ENCODE results near the gene WNK1.

The WNK1 gene

GRCh38 chr12:944211-944610 lies 191.8 kb downstream of the WNK1 start:
- no peaks in the 10 kb centered on the region for H3K27me3 ChIP-seq (ENCODE audit: control insufficient read depth in 2 of 2, insufficient read depth in 2 of 2, low read length in 2 of 2)
- no peaks in the 10 kb centered on the region for H3K9me3 ChIP-seq (ENCODE audit: control insufficient read depth in 2 of 2, low read length in 2 of 2)
- peaks cover 0 to 12% of the 10 kb centered on the region in 2 donors for H3K36me3 ChIP-seq (ENCODE audit: control insufficient read depth in 2 of 2, insufficient read depth in 2 of 2, low read length in 2 of 2)
- H3K9ac ChIP-seq (ENCODE audit: low read depth in 1 of 2, low read length in 2 of 2) = no peak overlapping the region
- H3K4me1 ChIP-seq (ENCODE audit: control insufficient read depth in 2 of 2, insufficient read depth in 2 of 2, low read length in 2 of 2) = peaks cover 0 to 3% of the 10 kb centered on the region in 2 donors
- H3K4me3 ChIP-seq (ENCODE audit: low read length in 2 of 2) = no peak overlapping the region
- H3K27ac ChIP-seq (ENCODE audit: low read depth in 2 of 2, low read length in 2 of 2) = no peak overlapping the region

GRCh38 chr12:946212-946611 lies 193.8 kb downstream of the WNK1 start:
- Histone ChIP-seq H3K27me3 (ENCODE audit: control insufficient read depth in 2 of 2, insufficient read depth in 2 of 2, low read length in 2 of 2) (no peaks in the 10 kb centered on the region), H3K4me1 (ENCODE audit: control insufficient read depth in 2 of 2, insufficient read depth in 2 of 2, low read length in 2 of 2) (peaks cover 2 to 3% of the 10 kb centered on the region in 2 donors), H3K36me3 (ENCODE audit: control insufficient read depth in 2 of 2, insufficient read depth in 2 of 2, low read length in 2 of 2) (peaks cover 0 to 7% of the 10 kb centered on the region in 2 donors), H3K4me3 (ENCODE audit: low read length in 2 of 2) (no peak overlapping the region), H3K9ac (ENCODE audit: low read depth in 1 of 2, low read length in 2 of 2) (no peak overlapping the region), H3K27ac (ENCODE audit: low read depth in 2 of 2, low read length in 2 of 2) (no peak overlapping the region), H3K9me3 (ENCODE audit: control insufficient read depth in 2 of 2, low read length in 2 of 2) (no peaks in the 10 kb centered on the region)

GRCh38 chr12:946631-947030 lies 194.3 kb downstream of the WNK1 start:
- Histone ChIP-seq H3K27me3 (ENCODE audit: control insufficient read depth in 2 of 2, insufficient read depth in 2 of 2, low read length in 2 of 2) (no peaks in the 10 kb centered on the region), H3K27ac (ENCODE audit: low read depth in 2 of 2, low read length in 2 of 2) (no peak overlapping the region), H3K9ac (ENCODE audit: low read depth in 1 of 2, low read length in 2 of 2) (no peak overlapping the region), H3K9me3 (ENCODE audit: control insufficient read depth in 2 of 2, low read length in 2 of 2) (no peaks in the 10 kb centered on the region), H3K4me1 (ENCODE audit: control insufficient read depth in 2 of 2, insufficient read depth in 2 of 2, low read length in 2 of 2) (peaks cover 3 to 7% of the 10 kb centered on the region in 2 donors), H3K4me3 (ENCODE audit: low read length in 2 of 2) (no peak overlapping the region), H3K36me3 (ENCODE audit: control insufficient read depth in 2 of 2, insufficient read depth in 2 of 2, low read length in 2 of 2) (peaks cover 0 to 7% of the 10 kb centered on the region in 2 donors)

GRCh38 chr12:948238-948637 lies 195.9 kb downstream of the WNK1 start:
- Histone ChIP-seq H3K4me1 (ENCODE audit: control insufficient read depth in 2 of 2, insufficient read depth in 2 of 2, low read length in 2 of 2) (peaks cover 3 to 7% of the 10 kb centered on the region in 2 donors), H3K27ac (ENCODE audit: low read depth in 2 of 2, low read length in 2 of 2) (peak overlapping the region; percentile 93 to 96), H3K36me3 (ENCODE audit: control insufficient read depth in 2 of 2, insufficient read depth in 2 of 2, low read length in 2 of 2) (peaks cover 0 to 4% of the 10 kb centered on the region in 2 donors), H3K4me3 (ENCODE audit: low read length in 2 of 2) (peak overlapping the region; percentile 91 to 93), H3K27me3 (ENCODE audit: control insufficient read depth in 2 of 2, insufficient read depth in 2 of 2, low read length in 2 of 2) (no peaks in the 10 kb centered on the region), H3K9me3 (ENCODE audit: control insufficient read depth in 2 of 2, low read length in 2 of 2) (no peaks in the 10 kb centered on the region), H3K9ac (ENCODE audit: low read depth in 1 of 2, low read length in 2 of 2) (no peak overlapping the region)

GRCh38 chr12:949453-950191 lies 197.2 kb downstream of the WNK1 start, which contains the start of gene RAD52:
Gene RAD52 (minus strand): TSS chr12:949694. CDS start chr12:933058, 16,636 bp downstream.
- Histone ChIP-seq H3K27me3 (ENCODE audit: control insufficient read depth in 2 of 2, insufficient read depth in 2 of 2, low read length in 2 of 2) (no peaks in the 10 kb centered on the region), H3K36me3 (ENCODE audit: control insufficient read depth in 2 of 2, insufficient read depth in 2 of 2, low read length in 2 of 2) (no peaks in the 10 kb centered on the region), H3K4me1 (ENCODE audit: control insufficient read depth in 2 of 2, insufficient read depth in 2 of 2, low read length in 2 of 2) (peaks cover 3 to 10% of the 10 kb centered on the region in 2 donors), H3K9me3 (ENCODE audit: control insufficient read depth in 2 of 2, low read length in 2 of 2) (no peaks in the 10 kb centered on the region), H3K9ac (ENCODE audit: low read depth in 1 of 2, low read length in 2 of 2) (peak within 1 kb of the TSS; percentile 88 to 96), H3K4me3 (ENCODE audit: low read length in 2 of 2) (peak within 1 kb of the TSS; percentile 91 to 93), H3K27ac (ENCODE audit: low read depth in 2 of 2, low read length in 2 of 2) (peak within 1 kb of the TSS; percentile 93 to 96)

- Histone ChIP-seq H3K36me3 (ENCODE audit: control insufficient read depth in 2 of 2, insufficient read depth in 2 of 2, low read length in 2 of 2) (no peaks in the 10 kb centered on the region), H3K27me3 (ENCODE audit: control insufficient read depth in 2 of 2, insufficient read depth in 2 of 2, low read length in 2 of 2) (no peaks in the 10 kb centered on the region), H3K27ac (ENCODE audit: low read depth in 2 of 2, low read length in 2 of 2) (peak overlapping the region in 1 of 2 donors; percentile 13), H3K4me1 (ENCODE audit: control insufficient read depth in 2 of 2, insufficient read depth in 2 of 2, low read length in 2 of 2) (peaks cover 3 to 10% of the 10 kb centered on the region in 2 donors), H3K4me3 (ENCODE audit: low read length in 2 of 2) (no peak overlapping the region), H3K9me3 (ENCODE audit: control insufficient read depth in 2 of 2, low read length in 2 of 2) (no peaks in the 10 kb centered on the region), H3K9ac (ENCODE audit: low read depth in 1 of 2, low read length in 2 of 2) (no peak overlapping the region)
Observed at GRCh38 chr12:951176-951575, 198.8 kb downstream of the WNK1 start.

- H3K27ac ChIP-seq (ENCODE audit: low read depth in 2 of 2, low read length in 2 of 2) = no peak overlapping the region
- peaks cover 3 to 7% of the 10 kb centered on the region in 2 donors for H3K4me1 ChIP-seq (ENCODE audit: control insufficient read depth in 2 of 2, insufficient read depth in 2 of 2, low read length in 2 of 2)
- H3K36me3 ChIP-seq (ENCODE audit: control insufficient read depth in 2 of 2, insufficient read depth in 2 of 2, low read length in 2 of 2) = no peaks in the 10 kb centered on the region
- no peaks in the 10 kb centered on the region for H3K27me3 ChIP-seq (ENCODE audit: control insufficient read depth in 2 of 2, insufficient read depth in 2 of 2, low read length in 2 of 2)
- no peaks in the 10 kb centered on the region for H3K9me3 ChIP-seq (ENCODE audit: control insufficient read depth in 2 of 2, low read length in 2 of 2)
- no peak overlapping the region for H3K4me3 ChIP-seq (ENCODE audit: low read length in 2 of 2)
- H3K9ac ChIP-seq (ENCODE audit: low read depth in 1 of 2, low read length in 2 of 2) = no peak overlapping the region
Observed at GRCh38 chr12:953776-954175, 201.4 kb downstream of the WNK1 start.

- Histone ChIP-seq H3K9me3 (ENCODE audit: control insufficient read depth in 2 of 2, low read length in 2 of 2) (no peaks in the 10 kb centered on the region), H3K9ac (ENCODE audit: low read depth in 1 of 2, low read length in 2 of 2) (no peak overlapping the region)
Observed at GRCh38 chr12:954741-955140, 202.4 kb downstream of the WNK1 start.

GRCh38 chr12:955939-956338 lies 203.6 kb downstream of the WNK1 start:
- Histone ChIP-seq H3K9ac (ENCODE audit: low read depth in 1 of 2, low read length in 2 of 2) (no peak overlapping the region), H3K27me3 (ENCODE audit: control insufficient read depth in 2 of 2, insufficient read depth in 2 of 2, low read length in 2 of 2) (no peaks in the 10 kb centered on the region), H3K9me3 (ENCODE audit: control insufficient read depth in 2 of 2, low read length in 2 of 2) (no peaks in the 10 kb centered on the region), H3K27ac (ENCODE audit: low read depth in 2 of 2, low read length in 2 of 2) (no peak overlapping the region), H3K4me1 (ENCODE audit: control insufficient read depth in 2 of 2, insufficient read depth in 2 of 2, low read length in 2 of 2) (peaks cover 3 to 7% of the 10 kb centered on the region in 2 donors), H3K36me3 (ENCODE audit: control insufficient read depth in 2 of 2, insufficient read depth in 2 of 2, low read length in 2 of 2) (no peaks in the 10 kb centered on the region), H3K4me3 (ENCODE audit: low read length in 2 of 2) (no peak overlapping the region)

More at GRCh38 chr12:954741-955140, 202.4 kb downstream of the WNK1 start:
- Histone ChIP-seq H3K27me3 (ENCODE audit: control insufficient read depth in 2 of 2, insufficient read depth in 2 of 2, low read length in 2 of 2) (no peaks in the 10 kb centered on the region), H3K36me3 (ENCODE audit: control insufficient read depth in 2 of 2, insufficient read depth in 2 of 2, low read length in 2 of 2) (no peaks in the 10 kb centered on the region), H3K27ac (ENCODE audit: low read depth in 2 of 2, low read length in 2 of 2) (no peak overlapping the region), H3K4me3 (ENCODE audit: low read length in 2 of 2) (no peak overlapping the region), H3K4me1 (ENCODE audit: control insufficient read depth in 2 of 2, insufficient read depth in 2 of 2, low read length in 2 of 2) (peaks cover 3 to 7% of the 10 kb centered on the region in 2 donors)

- no peaks in the 10 kb centered on the region for H3K27me3 ChIP-seq (ENCODE audit: control insufficient read depth in 2 of 2, insufficient read depth in 2 of 2, low read length in 2 of 2)
- peaks cover 0 to under 1% of the 10 kb centered on the region in 2 donors for H3K4me1 ChIP-seq (ENCODE audit: control insufficient read depth in 2 of 2, insufficient read depth in 2 of 2, low read length in 2 of 2)
- H3K36me3 ChIP-seq (ENCODE audit: control insufficient read depth in 2 of 2, insufficient read depth in 2 of 2, low read length in 2 of 2) = no peaks in the 10 kb centered on the region
- H3K9me3 ChIP-seq (ENCODE audit: control insufficient read depth in 2 of 2, low read length in 2 of 2) = no peaks in the 10 kb centered on the region
- no peak overlapping the region for H3K27ac ChIP-seq (ENCODE audit: low read depth in 2 of 2, low read length in 2 of 2)
- no peak overlapping the region for H3K9ac ChIP-seq (ENCODE audit: low read depth in 1 of 2, low read length in 2 of 2)
- no peak overlapping the region for H3K4me3 ChIP-seq (ENCODE audit: low read length in 2 of 2)
Observed at GRCh38 chr12:958588-959123, 206.3 kb downstream of the WNK1 start.
